ENCODE measurements around the gene CHD1. TPM values are rescaled to one million over a fixed set of nuclear protein-coding genes. Genes with fewer than 3 reads are reported as not detected.

Gene CHD1
- total RNA-seq, 1 experiment from 2014 or later = 41.8 TPM

DNA sequence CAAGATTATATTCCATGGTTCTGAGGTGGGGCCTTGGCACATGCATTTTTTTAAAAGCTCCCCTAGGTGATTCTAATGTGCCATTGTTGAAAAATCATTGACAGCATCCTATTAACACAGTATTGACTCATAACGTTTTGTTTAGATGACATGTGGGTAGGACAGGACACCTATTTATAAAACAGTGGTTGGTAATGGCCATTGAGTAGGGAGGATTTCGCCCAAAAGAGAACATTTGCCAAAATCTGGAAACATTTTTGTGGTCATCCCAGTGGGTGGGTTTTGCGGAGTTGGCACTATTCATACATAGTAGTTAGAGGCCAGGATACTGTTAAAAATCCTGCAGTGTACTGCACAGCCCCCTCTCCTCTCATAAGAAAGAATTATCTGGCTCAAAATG is 6.4 kb upstream of the CHD1 start (continued):
- TF ChIP-seq, protein P1, sequence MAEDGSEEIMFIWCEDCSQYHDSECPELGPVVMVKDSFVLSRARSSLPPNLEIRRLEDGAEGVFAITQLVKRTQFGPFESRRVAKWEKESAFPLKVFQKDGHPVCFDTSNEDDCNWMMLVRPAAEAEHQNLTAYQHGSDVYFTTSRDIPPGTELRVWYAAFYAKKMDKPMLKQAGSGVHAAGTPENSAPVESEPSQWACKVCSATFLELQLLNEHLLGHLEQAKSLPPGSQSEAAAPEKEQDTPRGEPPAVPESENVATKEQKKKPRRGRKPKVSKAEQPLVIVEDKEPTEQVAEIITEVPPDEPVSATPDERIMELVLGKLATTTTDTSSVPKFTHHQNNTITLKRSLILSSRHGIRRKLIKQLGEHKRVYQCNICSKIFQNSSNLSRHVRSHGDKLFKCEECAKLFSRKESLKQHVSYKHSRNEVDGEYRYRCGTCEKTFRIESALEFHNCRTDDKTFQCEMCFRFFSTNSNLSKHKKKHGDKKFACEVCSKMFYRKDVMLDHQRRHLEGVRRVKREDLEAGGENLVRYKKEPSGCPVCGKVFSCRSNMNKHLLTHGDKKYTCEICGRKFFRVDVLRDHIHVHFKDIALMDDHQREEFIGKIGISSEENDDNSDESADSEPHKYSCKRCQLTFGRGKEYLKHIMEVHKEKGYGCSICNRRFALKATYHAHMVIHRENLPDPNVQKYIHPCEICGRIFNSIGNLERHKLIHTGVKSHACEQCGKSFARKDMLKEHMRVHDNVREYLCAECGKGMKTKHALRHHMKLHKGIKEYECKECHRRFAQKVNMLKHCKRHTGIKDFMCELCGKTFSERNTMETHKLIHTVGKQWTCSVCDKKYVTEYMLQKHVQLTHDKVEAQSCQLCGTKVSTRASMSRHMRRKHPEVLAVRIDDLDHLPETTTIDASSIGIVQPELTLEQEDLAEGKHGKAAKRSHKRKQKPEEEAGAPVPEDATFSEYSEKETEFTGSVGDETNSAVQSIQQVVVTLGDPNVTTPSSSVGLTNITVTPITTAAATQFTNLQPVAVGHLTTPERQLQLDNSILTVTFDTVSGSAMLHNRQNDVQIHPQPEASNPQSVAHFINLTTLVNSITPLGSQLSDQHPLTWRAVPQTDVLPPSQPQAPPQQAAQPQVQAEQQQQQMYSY (CRISPR knock-in tag; IDR thresholded peaks at IDR 0.05) = no peak

DNA sequence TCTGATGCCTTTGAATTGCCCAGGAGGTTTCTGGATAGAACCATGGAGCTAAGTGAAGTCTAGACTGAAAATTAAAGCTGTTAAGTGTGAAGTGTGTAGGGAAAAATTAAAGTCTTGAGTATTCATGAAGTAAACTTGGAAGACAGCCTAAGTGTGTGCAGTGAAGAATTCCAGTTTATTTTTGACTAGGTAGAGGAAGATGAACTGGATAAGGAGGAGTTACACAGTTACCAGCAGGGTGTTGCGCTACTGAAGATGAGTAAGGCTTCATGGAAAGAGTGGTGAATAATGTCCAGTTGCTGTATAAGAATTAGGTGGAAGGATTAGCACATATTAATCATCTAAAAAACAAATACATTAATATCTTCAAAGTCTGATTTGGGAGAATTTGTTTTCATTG is 5.7 kb upstream of the CHD1 start:
- H3K4me3 Mint-ChIP-seq = no peak overlapping the region
- peaks cover 32% of the 10 kb centered on the region for H3K4me1 Mint-ChIP-seq
- CTCF ChIA-PET = interaction anchor here (0.6 to 1.0 kb wide), 2 partner anchors 23 to 126 kb away, joined by 3 read pairs; no protein-coding TSS in a partner anchor
- H3K9me3 Mint-ChIP-seq = no peaks in the 10 kb centered on the region
- H3K36me3 Mint-ChIP-seq = no peaks in the 10 kb centered on the region
- no peak for ATAC-seq
- no peak overlapping the region for H3K27ac Mint-ChIP-seq
- no peak for DNase-seq (ENCODE audit: low spot score)
- POLR2A ChIA-PET = no interaction called here
- no peak for TF ChIP-seq NFYB (CRISPR knock-in tag; conservative IDR thresholded peaks at IDR 0.05; ENCODE audit: low read depth)
- TF ChIP-seq, protein P2, sequence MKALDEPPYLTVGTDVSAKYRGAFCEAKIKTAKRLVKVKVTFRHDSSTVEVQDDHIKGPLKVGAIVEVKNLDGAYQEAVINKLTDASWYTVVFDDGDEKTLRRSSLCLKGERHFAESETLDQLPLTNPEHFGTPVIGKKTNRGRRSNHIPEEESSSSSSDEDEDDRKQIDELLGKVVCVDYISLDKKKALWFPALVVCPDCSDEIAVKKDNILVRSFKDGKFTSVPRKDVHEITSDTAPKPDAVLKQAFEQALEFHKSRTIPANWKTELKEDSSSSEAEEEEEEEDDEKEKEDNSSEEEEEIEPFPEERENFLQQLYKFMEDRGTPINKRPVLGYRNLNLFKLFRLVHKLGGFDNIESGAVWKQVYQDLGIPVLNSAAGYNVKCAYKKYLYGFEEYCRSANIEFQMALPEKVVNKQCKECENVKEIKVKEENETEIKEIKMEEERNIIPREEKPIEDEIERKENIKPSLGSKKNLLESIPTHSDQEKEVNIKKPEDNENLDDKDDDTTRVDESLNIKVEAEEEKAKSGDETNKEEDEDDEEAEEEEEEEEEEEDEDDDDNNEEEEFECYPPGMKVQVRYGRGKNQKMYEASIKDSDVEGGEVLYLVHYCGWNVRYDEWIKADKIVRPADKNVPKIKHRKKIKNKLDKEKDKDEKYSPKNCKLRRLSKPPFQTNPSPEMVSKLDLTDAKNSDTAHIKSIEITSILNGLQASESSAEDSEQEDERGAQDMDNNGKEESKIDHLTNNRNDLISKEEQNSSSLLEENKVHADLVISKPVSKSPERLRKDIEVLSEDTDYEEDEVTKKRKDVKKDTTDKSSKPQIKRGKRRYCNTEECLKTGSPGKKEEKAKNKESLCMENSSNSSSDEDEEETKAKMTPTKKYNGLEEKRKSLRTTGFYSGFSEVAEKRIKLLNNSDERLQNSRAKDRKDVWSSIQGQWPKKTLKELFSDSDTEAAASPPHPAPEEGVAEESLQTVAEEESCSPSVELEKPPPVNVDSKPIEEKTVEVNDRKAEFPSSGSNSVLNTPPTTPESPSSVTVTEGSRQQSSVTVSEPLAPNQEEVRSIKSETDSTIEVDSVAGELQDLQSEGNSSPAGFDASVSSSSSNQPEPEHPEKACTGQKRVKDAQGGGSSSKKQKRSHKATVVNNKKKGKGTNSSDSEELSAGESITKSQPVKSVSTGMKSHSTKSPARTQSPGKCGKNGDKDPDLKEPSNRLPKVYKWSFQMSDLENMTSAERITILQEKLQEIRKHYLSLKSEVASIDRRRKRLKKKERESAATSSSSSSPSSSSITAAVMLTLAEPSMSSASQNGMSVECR (CRISPR knock-in tag; IDR thresholded peaks at IDR 0.05; ENCODE audit: borderline replicate concordance) = no peak
- TF ChIP-seq, protein P3, sequence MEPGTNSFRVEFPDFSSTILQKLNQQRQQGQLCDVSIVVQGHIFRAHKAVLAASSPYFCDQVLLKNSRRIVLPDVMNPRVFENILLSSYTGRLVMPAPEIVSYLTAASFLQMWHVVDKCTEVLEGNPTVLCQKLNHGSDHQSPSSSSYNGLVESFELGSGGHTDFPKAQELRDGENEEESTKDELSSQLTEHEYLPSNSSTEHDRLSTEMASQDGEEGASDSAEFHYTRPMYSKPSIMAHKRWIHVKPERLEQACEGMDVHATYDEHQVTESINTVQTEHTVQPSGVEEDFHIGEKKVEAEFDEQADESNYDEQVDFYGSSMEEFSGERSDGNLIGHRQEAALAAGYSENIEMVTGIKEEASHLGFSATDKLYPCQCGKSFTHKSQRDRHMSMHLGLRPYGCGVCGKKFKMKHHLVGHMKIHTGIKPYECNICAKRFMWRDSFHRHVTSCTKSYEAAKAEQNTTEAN (CRISPR knock-in tag; IDR thresholded peaks at IDR 0.05) = no peak
- TF ChIP-seq MXD4 (CRISPR knock-in tag; IDR thresholded peaks at IDR 0.05; ENCODE audit: borderline replicate concordance) = no peak
- TF ChIP-seq GTF2I (CRISPR knock-in tag; conservative IDR thresholded peaks at IDR 0.05) = no peak
- no peak for TF ChIP-seq NFE2L1 (CRISPR knock-in tag; IDR thresholded peaks at IDR 0.05)
- TF ChIP-seq ZNF396 (CRISPR knock-in tag; IDR thresholded peaks at IDR 0.05; ENCODE audit: borderline replicate concordance) = no peak
- TF ChIP-seq, protein P4, sequence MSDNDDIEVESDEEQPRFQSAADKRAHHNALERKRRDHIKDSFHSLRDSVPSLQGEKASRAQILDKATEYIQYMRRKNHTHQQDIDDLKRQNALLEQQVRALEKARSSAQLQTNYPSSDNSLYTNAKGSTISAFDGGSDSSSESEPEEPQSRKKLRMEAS (CRISPR knock-in tag; IDR thresholded peaks at IDR 0.05) = no peak
- no peaks in the 10 kb centered on the region for H3K27me3 Mint-ChIP-seq (ENCODE audit: low read depth)

DNA sequence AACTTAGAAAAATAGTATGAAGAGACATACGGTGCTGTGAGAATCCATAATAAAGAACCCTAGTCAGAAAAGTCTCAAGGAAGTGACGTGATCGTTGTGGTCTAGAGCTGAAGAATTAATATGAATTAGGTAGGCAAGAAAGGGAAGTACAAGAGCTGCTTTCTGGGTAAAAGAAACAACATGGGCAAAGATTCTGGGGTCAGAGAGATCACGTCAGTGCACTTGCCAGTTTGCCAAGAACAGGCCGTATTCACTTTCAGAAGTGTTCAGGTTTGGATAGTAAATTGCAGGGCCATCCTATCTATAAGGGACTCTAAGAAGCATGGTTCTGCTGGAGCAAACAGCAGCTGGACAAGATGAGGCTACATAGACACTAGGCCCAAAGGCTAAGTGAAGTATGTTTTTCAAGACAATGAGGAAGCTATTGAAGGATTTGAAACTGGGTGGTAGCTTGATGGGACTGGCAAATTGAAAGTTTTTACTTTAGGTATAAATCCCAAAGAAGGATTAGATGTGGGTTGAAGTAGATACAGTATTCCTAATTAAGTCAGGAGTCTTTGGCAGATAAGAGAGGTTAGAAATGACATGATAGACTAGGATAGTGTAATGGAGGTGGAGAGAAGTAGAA is 4.8 kb upstream of the CHD1 start:
- DNase-seq (ENCODE audit: low spot score) = no peak
- TF ChIP-seq, protein P5, sequence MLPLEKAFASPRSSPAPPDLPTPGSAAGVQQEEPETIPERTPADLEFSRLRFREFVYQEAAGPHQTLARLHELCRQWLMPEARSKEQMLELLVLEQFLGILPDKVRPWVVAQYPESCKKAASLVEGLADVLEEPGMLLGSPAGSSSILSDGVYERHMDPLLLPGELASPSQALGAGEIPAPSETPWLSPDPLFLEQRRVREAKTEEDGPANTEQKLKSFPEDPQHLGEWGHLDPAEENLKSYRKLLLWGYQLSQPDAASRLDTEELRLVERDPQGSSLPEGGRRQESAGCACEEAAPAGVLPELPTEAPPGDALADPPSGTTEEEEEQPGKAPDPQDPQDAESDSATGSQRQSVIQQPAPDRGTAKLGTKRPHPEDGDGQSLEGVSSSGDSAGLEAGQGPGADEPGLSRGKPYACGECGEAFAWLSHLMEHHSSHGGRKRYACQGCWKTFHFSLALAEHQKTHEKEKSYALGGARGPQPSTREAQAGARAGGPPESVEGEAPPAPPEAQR (CRISPR knock-in tag; IDR thresholded peaks at IDR 0.05) = no peak
- TF ChIP-seq, protein P6, sequence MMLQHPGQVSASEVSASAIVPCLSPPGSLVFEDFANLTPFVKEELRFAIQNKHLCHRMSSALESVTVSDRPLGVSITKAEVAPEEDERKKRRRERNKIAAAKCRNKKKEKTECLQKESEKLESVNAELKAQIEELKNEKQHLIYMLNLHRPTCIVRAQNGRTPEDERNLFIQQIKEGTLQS (CRISPR knock-in tag; conservative IDR thresholded peaks at IDR 0.05) = no peak
- TF ChIP-seq TEAD4 (CRISPR knock-in tag; IDR thresholded peaks at IDR 0.05) (no peak), ZNF219 (CRISPR knock-in tag; IDR thresholded peaks at IDR 0.05; ENCODE audit: borderline replicate concordance) (no peak), NFYB (CRISPR knock-in tag; conservative IDR thresholded peaks at IDR 0.05; ENCODE audit: low read depth) (no peak), ETV6 (CRISPR knock-in tag; IDR thresholded peaks at IDR 0.05) (no peak), ELF4 (CRISPR knock-in tag; IDR thresholded peaks at IDR 0.05; ENCODE audit: low read depth) (no peak), KAT7 (CRISPR knock-in tag; IDR thresholded peaks at IDR 0.05; ENCODE audit: borderline replicate concordance) (no peak)
- TF ChIP-seq, protein P7, sequence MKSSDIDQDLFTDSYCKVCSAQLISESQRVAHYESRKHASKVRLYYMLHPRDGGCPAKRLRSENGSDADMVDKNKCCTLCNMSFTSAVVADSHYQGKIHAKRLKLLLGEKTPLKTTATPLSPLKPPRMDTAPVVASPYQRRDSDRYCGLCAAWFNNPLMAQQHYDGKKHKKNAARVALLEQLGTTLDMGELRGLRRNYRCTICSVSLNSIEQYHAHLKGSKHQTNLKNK (CRISPR knock-in tag; IDR thresholded peaks at IDR 0.05) = no peak
- TF ChIP-seq, protein P8, sequence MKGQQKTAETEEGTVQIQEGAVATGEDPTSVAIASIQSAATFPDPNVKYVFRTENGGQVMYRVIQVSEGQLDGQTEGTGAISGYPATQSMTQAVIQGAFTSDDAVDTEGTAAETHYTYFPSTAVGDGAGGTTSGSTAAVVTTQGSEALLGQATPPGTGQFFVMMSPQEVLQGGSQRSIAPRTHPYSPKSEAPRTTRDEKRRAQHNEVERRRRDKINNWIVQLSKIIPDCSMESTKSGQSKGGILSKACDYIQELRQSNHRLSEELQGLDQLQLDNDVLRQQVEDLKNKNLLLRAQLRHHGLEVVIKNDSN (CRISPR knock-in tag; IDR thresholded peaks at IDR 0.05) = no peak
- TF ChIP-seq, protein P9, sequence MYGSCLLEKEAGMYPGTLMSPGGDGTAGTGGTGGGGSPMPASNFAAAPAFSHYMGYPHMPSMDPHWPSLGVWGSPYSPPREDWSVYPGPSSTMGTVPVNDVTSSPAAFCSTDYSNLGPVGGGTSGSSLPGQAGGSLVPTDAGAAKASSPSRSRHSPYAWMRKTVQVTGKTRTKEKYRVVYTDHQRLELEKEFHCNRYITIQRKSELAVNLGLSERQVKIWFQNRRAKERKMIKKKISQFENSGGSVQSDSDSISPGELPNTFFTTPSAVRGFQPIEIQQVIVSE (CRISPR knock-in tag; IDR thresholded peaks at IDR 0.05; ENCODE audit: borderline replicate concordance) = no peak

More for the DNA sequence above, 4.8 kb upstream of the CHD1 start:
- Mint-ChIP-seq H3K27ac (peak overlapping the region; percentile 80; the same call in 1 of the 2 replicates), H3K4me3 (no peak overlapping the region), H3K27me3 (ENCODE audit: low read depth) (no peaks in the 10 kb centered on the region), H3K36me3 (no peaks in the 10 kb centered on the region), H3K4me1 (peaks cover 27% of the 10 kb centered on the region), H3K9me3 (no peaks in the 10 kb centered on the region)
- CTCF ChIA-PET = interaction anchor here (0.6 to 1.0 kb wide), 2 partner anchors 22 to 127 kb away, joined by 3 read pairs; no protein-coding TSS in a partner anchor
- POLR2A ChIA-PET = no interaction called here
- no peak for ATAC-seq

All from WTC11 (cell line).